Suprapubic skin (tissue), 4 donors: ENCODE data around the gene TMOD1. TPM values are rescaled to one million over a fixed set of nuclear protein-coding genes. Genes with fewer than 3 reads are reported as not detected.

Experiments used
- DNase-seq, 2 donors: peaks; one replicate each; pipeline ENCODE4 v3.0.0-alpha.2; 2019; ENCODE audit warnings: low spot score in 2 of 2
- H3K27ac ChIP-seq: fragments of 200-600 bp; sonication (generic); one replicate; pipeline ENCODE4 v1.5.1; 2019
- H3K27me3 ChIP-seq: fragments of 200-600 bp; sonication (generic); one replicate; pipeline ENCODE4 v1.5.1; 2019
- H3K36me3 ChIP-seq: fragments of 200-600 bp; sonication (generic); one replicate; pipeline ENCODE4 v1.5.1; 2019
- H3K4me1 ChIP-seq: fragments of 200-600 bp; sonication (generic); one replicate; pipeline ENCODE4 v1.5.1; 2019
- H3K4me3 ChIP-seq: fragments of 200-600 bp; sonication (generic); one replicate; pipeline ENCODE4 v1.5.1; 2019; ENCODE audit warnings: mild to moderate bottlenecking
- H3K9me3 ChIP-seq: fragments of 200-600 bp; sonication (generic); one replicate; pipeline ENCODE4 v1.5.1; 2019
- EP300 ChIP-seq: sonication (generic); formaldehyde crosslinking; IDR thresholded peaks from one replicate; pipeline ENCODE4 v1.6.1; 2017; ENCODE audit warnings: antibody characterized with exemption
- POLR2A ChIP-seq, 2 donors: fragments of 450-650 bp; IDR thresholded peaks; one replicate each; pipeline ENCODE4 v1.6.1; 2017; ENCODE audit warnings: antibody characterized with exemption in 2 of 2, mild to moderate bottlenecking in 2 of 2, moderate library complexity in 2 of 2
- POLR2AphosphoS5 ChIP-seq, 3 donors: sonication (generic); formaldehyde crosslinking; IDR thresholded peaks; one replicate each; pipeline ENCODE4 v1.6.1; 2017; ENCODE audit warnings: antibody characterized with exemption in 3 of 3
- WGBS: methylation state at CpG from one replicate; pipeline ENCODE4 v1.1.5; 2018; 5-methylcytosine and 5-hydroxymethylcytosine counted together
- total RNA-seq, 4 donors: library from RNA; depleted of rRNA; stranded (reverse); fragments of >200 nt; gene quantifications; one replicate each; pipeline ENCODE4 v1.1.0, GENCODE V29; 2016
- TF ChIP-seq, protein P1 (sequence below), 2 donors: fragments of 200-600 bp in 1 of 2; fragments of 450-650 bp in 1 of 2; sonication (generic) in 1 of 2; IDR thresholded peaks; one replicate each; pipeline ENCODE4 v1.5.1; 2016 to 2019; ENCODE audit warnings: antibody characterized with exemption in 2 of 2, mild to moderate bottlenecking in 1 of 2, moderate library complexity in 1 of 2

Gene TMOD1
- total RNA-seq, 4 donors from 2014 or later, result 1.9 to 4.4 (median 4.0) TPM

DNA sequence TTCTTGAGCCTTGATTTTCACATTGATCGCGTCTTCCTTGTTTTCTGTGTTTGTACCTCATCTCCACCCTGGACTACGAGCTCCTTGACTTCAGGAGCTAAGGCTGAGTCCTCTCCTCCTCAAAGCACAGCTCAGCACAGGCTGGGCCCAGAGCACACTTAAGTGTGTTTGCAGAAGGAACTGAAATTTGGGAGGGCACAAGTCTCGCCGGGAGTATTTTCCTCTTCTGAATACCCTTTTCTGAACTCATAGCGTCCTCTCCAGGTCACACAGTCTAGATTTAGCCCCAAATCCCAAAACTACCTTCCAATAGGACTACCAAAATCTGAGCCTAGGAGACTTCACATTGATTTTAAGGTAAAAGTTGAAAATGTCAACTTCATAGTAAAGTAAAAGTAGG lies 90.1 kb downstream of the TMOD1 start:
- 75% methylated on average over 6 of the region's 6 CpGs for WGBS
- no peaks in the 10 kb centered on the region for H3K4me1 ChIP-seq
- H3K36me3 ChIP-seq, result peaks cover 3% of the 10 kb centered on the region
- no peak for TF ChIP-seq POLR2A (IDR thresholded peaks at IDR 0.05)
- TF ChIP-seq POLR2AphosphoS5 (IDR thresholded peaks at IDR 0.05), result no peak
- no peak overlapping the region for H3K27ac ChIP-seq
- DNase-seq, result no peak
- no peaks in the 10 kb centered on the region for H3K9me3 ChIP-seq
- no peak overlapping the region for H3K4me3 ChIP-seq
- H3K27me3 ChIP-seq, result no peaks in the 10 kb centered on the region

DNA sequence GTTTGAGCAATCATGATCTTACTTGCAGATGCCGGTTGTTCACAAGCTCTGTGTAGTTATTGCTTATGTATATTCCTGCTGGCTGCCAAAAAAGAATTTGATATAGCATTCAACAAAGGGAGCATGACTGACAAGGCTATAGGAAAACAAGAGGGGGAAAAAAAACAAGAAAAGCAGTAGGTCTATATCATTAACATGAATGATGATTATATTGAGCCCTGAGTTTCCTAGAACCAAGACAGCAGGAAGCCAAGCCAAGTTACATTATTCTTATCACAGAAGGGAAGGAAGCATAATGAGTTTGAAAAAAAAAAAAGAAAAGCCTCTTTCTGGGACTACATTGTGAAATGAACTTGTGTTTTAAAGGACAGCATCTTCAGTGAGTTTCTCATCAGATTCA lies 90.7 kb downstream of the TMOD1 start:
- TF ChIP-seq POLR2A (IDR thresholded peaks at IDR 0.05), result no peak
- no peak for TF ChIP-seq POLR2AphosphoS5 (IDR thresholded peaks at IDR 0.05)
- TF ChIP-seq, protein P1, sequence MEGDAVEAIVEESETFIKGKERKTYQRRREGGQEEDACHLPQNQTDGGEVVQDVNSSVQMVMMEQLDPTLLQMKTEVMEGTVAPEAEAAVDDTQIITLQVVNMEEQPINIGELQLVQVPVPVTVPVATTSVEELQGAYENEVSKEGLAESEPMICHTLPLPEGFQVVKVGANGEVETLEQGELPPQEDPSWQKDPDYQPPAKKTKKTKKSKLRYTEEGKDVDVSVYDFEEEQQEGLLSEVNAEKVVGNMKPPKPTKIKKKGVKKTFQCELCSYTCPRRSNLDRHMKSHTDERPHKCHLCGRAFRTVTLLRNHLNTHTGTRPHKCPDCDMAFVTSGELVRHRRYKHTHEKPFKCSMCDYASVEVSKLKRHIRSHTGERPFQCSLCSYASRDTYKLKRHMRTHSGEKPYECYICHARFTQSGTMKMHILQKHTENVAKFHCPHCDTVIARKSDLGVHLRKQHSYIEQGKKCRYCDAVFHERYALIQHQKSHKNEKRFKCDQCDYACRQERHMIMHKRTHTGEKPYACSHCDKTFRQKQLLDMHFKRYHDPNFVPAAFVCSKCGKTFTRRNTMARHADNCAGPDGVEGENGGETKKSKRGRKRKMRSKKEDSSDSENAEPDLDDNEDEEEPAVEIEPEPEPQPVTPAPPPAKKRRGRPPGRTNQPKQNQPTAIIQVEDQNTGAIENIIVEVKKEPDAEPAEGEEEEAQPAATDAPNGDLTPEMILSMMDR (IDR thresholded peaks at IDR 0.05), result no peak
- no peak for TF ChIP-seq EP300
- Histone ChIP-seq H3K9me3 (no peaks in the 10 kb centered on the region), H3K27me3 (no peaks in the 10 kb centered on the region), H3K4me1 (peaks cover 3% of the 10 kb centered on the region), H3K36me3 (peaks cover 3% of the 10 kb centered on the region), H3K4me3 (no peak overlapping the region), H3K27ac (no peak overlapping the region)
- DNase-seq, result no peak
- WGBS, result 73% methylated on average over 1 of the region's 1 CpG

DNA sequence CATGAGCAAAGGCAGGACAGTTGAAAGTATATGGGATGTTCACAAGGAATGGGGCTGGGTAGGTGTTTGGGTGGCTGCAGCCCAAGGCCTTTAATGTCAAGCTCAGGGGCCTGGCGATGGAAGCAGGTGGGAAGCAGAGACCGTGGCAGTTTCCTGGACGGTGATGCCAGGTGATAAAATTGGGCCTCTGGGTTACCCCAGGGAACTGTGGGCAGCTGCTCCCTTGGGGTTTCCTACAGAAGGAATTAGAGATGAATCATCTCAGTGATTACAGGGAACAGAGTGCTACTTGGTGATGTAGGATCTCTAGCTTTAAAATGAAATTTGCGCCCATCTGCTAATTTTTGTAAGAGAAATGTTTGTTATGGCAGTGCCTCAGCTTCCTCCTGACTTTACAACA lies 92.5 kb downstream of the TMOD1 start:
- no peak for DNase-seq
- Histone ChIP-seq H3K27me3 (no peaks in the 10 kb centered on the region), H3K36me3 (peaks cover 3% of the 10 kb centered on the region), H3K4me1 (peaks cover 12% of the 10 kb centered on the region), H3K9me3 (no peaks in the 10 kb centered on the region), H3K4me3 (no peak overlapping the region), H3K27ac (no peak overlapping the region)
- TF ChIP-seq POLR2AphosphoS5 (IDR thresholded peaks at IDR 0.05), result no peak
- TF ChIP-seq POLR2A (IDR thresholded peaks at IDR 0.05), result no peak
- TF ChIP-seq, protein P1 (IDR thresholded peaks at IDR 0.05), result no peak
- TF ChIP-seq EP300, result no peak
- WGBS, result 85% methylated on average over 4 of the region's 4 CpGs

DNA sequence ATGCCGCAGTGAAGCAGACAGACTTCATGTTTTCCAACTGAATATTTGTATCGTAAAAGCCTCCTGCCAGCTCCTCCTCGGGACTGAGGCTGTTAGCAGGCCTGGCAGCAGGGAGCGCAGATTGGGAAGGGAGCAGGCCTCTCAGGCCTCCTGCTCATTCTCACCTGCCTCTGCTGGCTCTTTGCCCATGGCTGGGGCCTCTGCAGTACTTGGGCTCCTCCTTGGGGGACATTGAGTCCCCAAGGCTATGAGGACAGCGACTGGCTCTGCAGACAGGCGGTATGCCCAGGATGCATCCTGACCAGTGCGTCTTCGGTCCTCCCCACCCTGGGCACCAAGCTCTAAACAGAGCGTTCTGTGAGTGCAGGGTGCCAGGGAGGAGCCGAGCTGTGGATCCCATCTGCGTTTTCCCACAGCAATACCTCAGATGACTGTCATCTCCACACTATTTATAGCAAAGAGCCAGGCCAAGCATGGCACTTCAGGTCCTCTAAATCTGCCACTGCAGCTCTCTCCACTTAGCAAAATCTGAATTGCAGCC lies 93.0 kb downstream of the TMOD1 start:
- H3K9me3 ChIP-seq, result no peaks in the 10 kb centered on the region
- no peak for DNase-seq
- peaks cover 3% of the 10 kb centered on the region for H3K36me3 ChIP-seq
- H3K27ac ChIP-seq, result no peak overlapping the region
- no peak overlapping the region for H3K4me3 ChIP-seq
- TF ChIP-seq POLR2A (IDR thresholded peaks at IDR 0.05) (no peak), EP300 (no peak)
- TF ChIP-seq, protein P1 (IDR thresholded peaks at IDR 0.05), result no peak
- 82% methylated on average over 9 of the region's 11 CpGs for WGBS
- H3K27me3 ChIP-seq, result no peaks in the 10 kb centered on the region
- H3K4me1 ChIP-seq, result peaks cover 12% of the 10 kb centered on the region

DNA sequence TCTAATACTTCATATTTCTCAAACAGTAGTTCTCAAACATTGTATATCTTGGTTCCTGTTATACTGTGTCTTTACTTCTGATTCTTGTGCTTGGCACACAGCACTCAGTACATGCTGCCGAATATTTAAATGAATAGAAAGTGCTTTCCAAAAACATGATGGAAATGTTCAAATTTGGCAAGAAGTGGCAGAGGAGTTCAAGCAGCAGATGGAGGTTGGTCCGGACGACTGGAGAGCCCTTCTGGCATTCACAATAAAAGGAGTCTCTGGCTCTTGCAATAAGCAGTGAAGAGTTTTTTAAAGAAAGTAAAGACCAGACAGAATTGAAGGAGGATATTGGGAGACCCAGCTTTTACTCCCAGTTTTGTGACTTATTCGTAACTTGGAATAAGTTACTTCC lies 95.4 kb downstream of the TMOD1 start:
- 33% methylated on average over 4 of the region's 4 CpGs for WGBS
- H3K27me3 ChIP-seq, result no peaks in the 10 kb centered on the region
- DNase-seq, result no peak
- TF ChIP-seq, protein P1 (IDR thresholded peaks at IDR 0.05), result no peak
- no peak for TF ChIP-seq POLR2A (IDR thresholded peaks at IDR 0.05)
- TF ChIP-seq EP300, result no peak
- no peak for TF ChIP-seq POLR2AphosphoS5 (IDR thresholded peaks at IDR 0.05)
- no peak overlapping the region for H3K4me3 ChIP-seq
- H3K4me1 ChIP-seq, result peaks cover 12% of the 10 kb centered on the region
- peaks cover 23% of the 10 kb centered on the region for H3K36me3 ChIP-seq
- H3K9me3 ChIP-seq, result no peaks in the 10 kb centered on the region
- no peak overlapping the region for H3K27ac ChIP-seq
